ENCODE measurements around the gene TIPARP.

The TIPARP gene

GRCh38 chr3:156676768-156677479 is 2.5 kb downstream of the TIPARP start:
- no peak for DNase-seq (ENCODE audit: low read depth in 2 of 2)

GRCh38 chr3:156677536-156677935 is 3.1 kb downstream of the TIPARP start:
- no peak for DNase-seq (ENCODE audit: low read depth in 2 of 2)

- no peak for DNase-seq (ENCODE audit: low read depth in 2 of 2)
Measured at GRCh38 chr3:156678197-156678596, 3.8 kb downstream of the TIPARP start.

- DNase-seq (ENCODE audit: low read depth in 2 of 2) = no peak
Measured at GRCh38 chr3:156680243-156680914, 6.0 kb downstream of the TIPARP start.

GRCh38 chr3:156681002-156681401 is 6.6 kb downstream of the TIPARP start:
- DNase-seq (ENCODE audit: low read depth in 2 of 2) = no peak

DNA sequence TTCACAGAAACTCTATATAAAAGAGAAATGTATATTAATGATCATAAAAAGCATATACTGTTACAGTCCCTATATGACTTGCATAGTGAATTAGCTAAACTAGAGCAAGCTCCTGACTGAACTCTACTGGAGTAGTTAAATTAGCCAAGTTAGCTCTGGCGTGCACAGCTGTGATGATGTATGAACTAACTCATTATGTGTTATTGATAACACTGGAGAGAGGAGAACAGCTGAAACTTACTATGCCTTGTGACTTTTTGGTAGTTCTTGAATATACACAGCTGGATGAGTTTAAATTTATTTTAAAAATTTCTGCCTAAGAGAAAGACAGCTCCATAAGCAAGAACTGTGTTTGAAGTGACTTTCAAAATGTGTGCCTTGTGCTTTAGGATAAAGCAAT is 8.1 kb downstream of the TIPARP start:
- no peak for DNase-seq (ENCODE audit: low read depth in 2 of 2)

- no peak for DNase-seq (ENCODE audit: low read depth in 2 of 2)
Measured at GRCh38 chr3:156682963-156683362, 8.6 kb downstream of the TIPARP start.

DNA sequence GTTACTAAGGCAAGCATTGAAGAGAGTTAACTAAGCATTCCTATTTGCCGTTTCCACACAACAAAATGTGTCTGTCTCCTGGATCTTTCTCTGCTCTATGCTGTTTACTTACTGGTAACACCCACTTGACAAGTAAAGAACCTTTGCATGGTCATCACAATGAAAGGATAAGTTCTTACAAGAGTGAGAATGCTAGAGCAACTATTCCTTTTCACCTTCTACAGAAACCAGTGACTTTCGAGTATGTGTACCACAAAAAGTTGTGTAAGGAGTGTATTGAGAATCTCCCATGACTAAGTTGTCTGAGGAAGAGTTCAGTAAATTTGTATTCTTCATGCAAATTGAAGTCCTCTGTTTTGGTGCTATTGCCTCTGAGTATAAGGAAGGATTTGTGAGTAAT is 10.8 kb downstream of the TIPARP start:
- no peak for DNase-seq (ENCODE audit: low read depth in 2 of 2)

GRCh38 chr3:156685752-156686151 is 11.4 kb downstream of the TIPARP start:
- DNase-seq (ENCODE audit: low read depth in 2 of 2) = no peak

GRCh38 chr3:156687023-156687422 is 12.6 kb downstream of the TIPARP start:
- no peak for DNase-seq (ENCODE audit: low read depth in 2 of 2)

GRCh38 chr3:156688632-156689452 is 14.5 kb downstream of the TIPARP start:
- no peak for DNase-seq (ENCODE audit: low read depth in 2 of 2)

DNA sequence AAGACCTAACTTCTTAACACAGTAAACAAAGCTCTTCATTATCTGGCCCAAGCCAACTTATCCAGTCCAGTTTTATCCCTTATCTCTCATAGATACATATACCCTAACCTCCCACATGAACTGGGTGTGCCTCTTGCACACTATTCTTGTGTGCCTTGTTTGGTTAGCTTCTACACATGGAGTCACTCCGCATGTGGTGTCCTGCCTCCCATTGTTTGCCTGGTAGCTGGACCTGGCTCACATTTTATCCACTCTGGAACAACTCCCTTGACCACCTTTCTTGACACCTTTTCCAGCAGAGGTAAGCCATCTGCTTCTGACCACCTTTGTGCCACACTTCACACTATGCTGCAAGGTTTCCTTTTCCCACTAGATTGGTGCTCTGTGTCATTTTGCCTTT is 15.2 kb downstream of the TIPARP start:
- no peak for DNase-seq (ENCODE audit: low read depth in 2 of 2)

DNA sequence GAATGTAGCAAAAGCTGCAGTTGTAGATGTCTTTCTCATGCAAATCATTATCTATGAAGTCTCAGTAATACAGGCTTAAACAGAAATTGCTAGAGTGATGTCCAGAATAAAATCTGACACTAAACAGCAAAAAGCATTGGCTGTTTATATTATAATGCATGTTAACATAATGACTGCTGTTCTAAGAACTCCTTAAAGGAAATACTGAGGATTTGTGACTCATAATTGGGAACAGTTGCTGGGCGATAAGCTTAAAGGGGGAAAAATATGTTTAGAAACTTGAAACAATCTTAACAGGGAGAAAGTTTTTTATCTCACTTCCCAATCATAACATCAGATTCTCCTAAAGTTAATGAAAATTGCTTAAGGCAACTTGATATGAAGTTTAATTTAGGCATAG is 17.5 kb downstream of the TIPARP start:
- DNase-seq (ENCODE audit: low read depth in 2 of 2) = no peak

DNA sequence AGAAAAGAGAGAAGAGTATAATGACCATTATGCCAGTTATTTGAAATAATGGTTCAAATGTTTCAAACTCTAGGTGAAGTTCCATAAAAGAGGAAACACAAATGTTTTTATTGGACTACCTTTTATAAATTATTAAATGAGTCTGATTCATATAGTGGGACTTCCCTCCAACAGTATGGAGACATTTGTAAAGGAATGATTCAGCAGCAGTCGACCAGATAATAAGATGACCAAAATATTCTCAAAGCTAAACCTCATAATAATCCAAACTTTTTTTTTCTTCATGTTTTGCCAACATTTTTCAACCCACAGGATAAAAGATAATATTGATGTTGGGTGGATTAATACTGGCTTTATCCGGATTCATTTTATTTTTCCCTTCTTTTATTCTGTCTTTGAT is 18.8 kb downstream of the TIPARP start:
- DNase-seq (ENCODE audit: low read depth in 2 of 2) = no peak

DNA sequence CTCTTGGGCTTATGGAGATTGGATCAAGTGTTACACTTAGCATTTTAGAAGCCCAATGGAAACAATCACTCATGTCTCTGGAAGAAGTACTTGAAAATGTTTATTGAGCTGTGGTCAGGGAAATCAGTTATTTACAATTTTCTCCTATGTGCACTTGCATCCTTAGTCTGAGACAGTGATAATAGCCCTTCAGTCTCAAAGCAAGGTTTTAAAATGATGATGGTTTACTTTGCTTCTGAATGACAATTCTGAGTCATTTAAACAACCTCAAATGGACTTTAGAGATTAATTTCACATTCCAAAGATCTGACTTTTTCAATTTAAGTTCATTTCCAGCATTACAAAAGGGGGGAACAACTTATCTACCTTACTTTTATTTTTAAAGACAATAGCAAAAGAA is 20.1 kb downstream of the TIPARP start:
- no peak for DNase-seq (ENCODE audit: low read depth in 2 of 2)

- no peak for DNase-seq (ENCODE audit: low read depth in 2 of 2)
Measured at GRCh38 chr3:156702367-156702766, 28.0 kb downstream of the TIPARP start.

GRCh38 chr3:156704370-156705036 is 30.1 kb downstream of the TIPARP start:
- DNase-seq (ENCODE audit: low read depth in 2 of 2) = no peak

- DNase-seq (ENCODE audit: low read depth in 2 of 2) = no peak
Measured at GRCh38 chr3:156705761-156706616, 31.6 kb downstream of the TIPARP start.

- DNase-seq (ENCODE audit: low read depth in 2 of 2) = no peak
Measured at GRCh38 chr3:156707588-156707987, 33.2 kb downstream of the TIPARP start.

GRCh38 chr3:156710429-156710828 is 36.0 kb downstream of the TIPARP start:
- DNase-seq (ENCODE audit: low read depth in 2 of 2) = no peak

- DNase-seq (ENCODE audit: low read depth in 2 of 2) = no peak
Measured at GRCh38 chr3:156711113-156711512, 36.7 kb downstream of the TIPARP start.

All from activated CD8-positive, alpha-beta memory T cell treated with anti-CD3 and anti-CD28 coated beads for 4 hours (primary cell).